GM18951 (cell line): Measurements from ENCODE around the gene P2RX6.
"Not testable (repeated sequence)": the region's sequence is repeated elsewhere in the genome, so short reads cannot be mapped to it uniquely, and the experiment has no call there.

ENCODE experiments used
- POLR2A ChIP-seq: IDR thresholded peaks from 4 replicates; pipeline ENCODE4 v1.6.1; 2011; ENCODE audit warnings: mild to moderate bottlenecking; ENCODE audit not compliant: insufficient read length, insufficient read depth; ENCODE audit errors: extremely low read depth
- in situ Hi-C: fragments of 300-500 bp; cut with MboI; formaldehyde crosslinking; loops from one replicate; pipeline ENCODE4 v1.12.0; 2022; ENCODE audit warnings: low sequenced_read_pairs, mixed read lengths, inconsistent platforms; ENCODE audit not compliant: unreplicated experiment

P2RX6 gene

GRCh38 chr22:21014726-21015465 is at the start of gene P2RX6:
P2RX6 (plus strand) TSS chr22:21015165; CDS start chr22:21015175, 10 bp downstream.
- in situ Hi-C loops, result no loop called here

DNA sequence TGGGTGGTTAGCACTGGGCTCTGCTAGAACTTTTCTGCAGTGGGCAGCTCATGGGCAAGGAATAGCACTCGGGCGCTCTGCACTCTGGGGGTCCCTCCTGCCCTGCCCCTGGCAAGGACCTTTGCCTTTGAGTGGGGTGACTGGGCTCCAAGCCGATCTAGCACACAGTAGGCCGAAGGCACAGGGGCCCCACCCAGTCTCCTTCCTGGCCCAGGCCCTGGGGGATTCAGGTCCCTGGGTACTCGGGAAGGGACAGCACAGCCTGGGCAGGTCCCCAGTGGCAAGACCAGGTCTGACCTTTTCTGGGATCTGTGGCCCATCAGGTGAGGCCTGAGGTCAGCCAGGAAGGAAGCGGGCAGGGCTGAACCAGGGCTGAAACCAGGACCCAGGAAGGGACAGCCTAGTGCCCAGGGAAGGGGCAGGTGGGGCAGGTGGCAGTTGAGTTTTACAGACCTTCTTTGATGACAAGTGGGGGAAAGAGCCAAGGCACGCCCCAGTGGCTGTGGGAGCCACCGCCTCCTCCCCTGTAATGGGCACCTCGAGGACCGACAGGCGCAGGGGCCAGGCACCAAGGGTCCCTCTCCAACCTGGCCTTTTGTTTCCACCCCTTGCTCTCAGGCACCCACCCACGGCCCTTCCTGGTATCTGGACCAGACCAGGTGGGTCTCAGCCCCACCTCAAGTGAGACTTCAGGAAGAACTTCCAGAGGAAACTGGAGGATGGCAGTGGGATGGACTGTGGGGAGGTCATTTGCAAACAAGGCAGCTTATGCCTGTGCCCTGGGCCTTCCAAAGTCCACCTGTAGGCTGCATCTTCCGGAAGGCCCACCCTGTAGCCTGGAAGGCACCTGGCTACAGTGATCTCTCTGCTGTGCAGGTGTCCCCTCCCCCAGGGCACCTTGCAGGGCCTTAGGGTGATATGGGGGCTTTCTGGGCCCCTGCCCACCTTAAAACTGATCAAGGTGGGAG is 48.8 kb upstream of the P2RX6 start:
- in situ Hi-C loops, result no loop called here
- no peak for TF ChIP-seq POLR2A

More at GRCh38 chr22:21014726-21015465, at the start of gene P2RX6:
- TF ChIP-seq POLR2A, result no peak

- in situ Hi-C loops, result no loop called here
- no peak for TF ChIP-seq POLR2A
Measured at GRCh38 chr22:20966883-20967696, 47.9 kb upstream of the P2RX6 start, which contains the start of gene AIFM3. AIFM3 (plus strand) TSS chr22:20967255; CDS start chr22:20967945, 690 bp downstream.

- in situ Hi-C loops, result no loop called here
- no peak for TF ChIP-seq POLR2A
Measured at GRCh38 chr22:20967697-20968211, 47.2 kb upstream of the P2RX6 start.

GRCh38 chr22:20968281-20968977 is 46.5 kb upstream of the P2RX6 start:
- in situ Hi-C loops, result no loop called here

DNA sequence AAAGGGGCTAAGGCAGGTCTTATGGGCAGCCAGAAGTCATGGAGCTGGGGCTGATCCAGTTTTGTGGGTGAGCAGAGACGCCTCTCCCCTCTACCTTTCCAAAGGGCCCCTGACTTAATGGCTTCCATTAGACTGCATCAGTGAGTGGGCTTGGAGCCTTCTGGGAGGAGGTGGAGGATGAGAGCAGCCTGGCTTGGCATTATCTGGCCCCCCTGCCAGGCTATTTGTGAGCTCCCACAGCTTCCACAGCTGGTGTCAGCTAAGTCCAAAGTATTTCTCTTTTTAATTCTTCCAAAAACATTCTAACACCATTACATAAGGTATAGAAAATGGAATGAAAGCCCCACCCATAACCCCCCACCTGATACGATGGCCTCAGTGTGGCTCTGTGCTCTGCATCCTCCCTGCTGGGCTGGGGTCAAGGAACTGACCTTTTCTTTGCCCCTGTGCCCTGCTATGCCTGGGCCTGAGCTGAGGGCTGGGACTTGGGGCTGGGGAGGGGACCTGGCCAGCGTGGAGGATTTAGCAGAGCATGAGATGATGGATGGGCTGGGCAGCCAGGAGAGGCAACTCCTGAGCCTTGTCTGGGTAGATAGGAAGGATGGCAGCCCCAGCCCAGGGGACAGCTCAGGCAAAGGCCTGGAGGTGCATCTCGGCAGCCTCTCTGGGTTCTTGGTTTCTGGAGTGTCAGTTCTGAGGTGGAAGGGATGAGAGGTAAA is 43.9 kb upstream of the P2RX6 start:
- no peak for TF ChIP-seq POLR2A
- in situ Hi-C loops, result no loop called here

More at GRCh38 chr22:20968281-20968977, 46.5 kb upstream of the P2RX6 start:
- TF ChIP-seq POLR2A, result no peak

GRCh38 chr22:20972014-20972694 is 42.8 kb upstream of the P2RX6 start:
- in situ Hi-C loops, result not testable (repeated sequence)

DNA sequence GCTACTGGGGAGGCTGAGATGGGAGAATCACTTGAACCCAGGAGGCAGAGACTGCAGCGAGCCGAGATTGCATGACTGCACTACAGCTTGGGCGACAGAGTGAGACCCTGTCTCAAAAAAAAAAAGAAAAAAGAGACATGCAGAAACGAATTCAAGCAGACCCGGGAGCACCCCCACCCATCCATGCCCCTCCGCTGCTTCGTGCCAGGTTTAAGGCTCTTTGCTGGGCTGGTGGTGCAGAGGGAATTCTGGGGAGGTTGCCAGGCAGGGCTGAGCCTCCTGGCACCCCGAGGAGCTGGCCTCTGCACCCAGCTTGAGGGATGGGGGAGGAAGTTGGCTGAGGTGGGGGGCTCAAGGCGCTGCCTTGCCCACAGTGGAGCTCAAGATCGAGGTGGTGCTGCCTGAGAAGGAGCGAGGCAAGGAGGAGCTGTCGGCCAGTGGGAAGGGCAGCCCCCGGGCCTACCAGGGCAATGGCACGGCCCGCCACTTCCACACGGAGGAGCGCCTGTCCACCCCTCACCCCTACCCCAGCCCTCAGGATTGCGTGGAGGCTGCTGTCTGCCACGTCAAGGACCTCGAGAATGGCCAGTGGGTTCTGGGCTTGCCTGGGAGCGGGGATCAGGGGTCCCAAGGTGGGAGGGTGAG is 41.9 kb upstream of the P2RX6 start:
- no peak for TF ChIP-seq POLR2A
- in situ Hi-C loops, result no loop called here

DNA sequence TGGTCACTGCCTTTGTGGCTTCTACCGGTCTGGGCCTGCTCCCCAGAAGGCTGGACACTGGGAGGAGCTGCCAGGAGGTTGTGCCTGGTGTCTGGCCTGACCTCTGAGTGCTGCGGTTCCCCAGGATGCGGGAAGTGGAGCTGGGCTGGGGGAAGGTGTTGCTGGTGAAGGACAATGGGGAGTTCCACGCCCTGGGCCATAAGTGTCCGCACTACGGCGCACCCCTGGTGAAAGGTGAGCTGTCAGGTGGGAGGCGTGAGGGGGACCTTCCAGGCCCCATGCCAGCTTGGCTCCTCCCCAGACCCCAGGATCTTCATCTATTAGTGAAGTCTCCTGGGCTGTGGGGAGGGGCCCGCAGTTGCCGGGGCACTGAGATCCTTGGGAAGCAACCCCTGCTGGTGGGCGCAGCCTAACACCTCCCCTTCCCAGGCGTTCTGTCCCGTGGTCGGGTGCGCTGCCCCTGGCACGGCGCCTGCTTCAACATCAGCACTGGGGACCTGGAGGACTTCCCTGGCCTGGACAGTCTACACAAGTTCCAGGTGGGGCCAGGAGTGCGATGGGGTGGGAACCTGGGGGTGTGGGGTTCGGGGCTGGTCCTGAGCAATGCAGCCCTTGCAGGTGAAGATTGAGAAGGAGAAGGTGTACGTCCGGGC is 41.2 kb upstream of the P2RX6 start:
- no peak for TF ChIP-seq POLR2A
- in situ Hi-C loops, result no loop called here

GRCh38 chr22:20974336-20974955 is 40.5 kb upstream of the P2RX6 start:
- in situ Hi-C loops, result no loop called here

More at GRCh38 chr22:20974336-20974955, 40.5 kb upstream of the P2RX6 start:
- no peak for TF ChIP-seq POLR2A
